Adrenal gland (tissue), 12 donors: ENCODE measurements around the gene QSER1. TPM values are rescaled to one million over a fixed set of nuclear protein-coding genes. Genes with fewer than 3 reads are reported as not detected.
"Not testable (repeated sequence)": the region's sequence is repeated elsewhere in the genome, so short reads cannot be mapped to it uniquely, and the experiment has no call there.

ENCODE experiments used
- DNase-seq, 7 donors: peaks; one replicate each; pipeline ENCODE4 v3.0.0-alpha.2; 2019 to 2020
- H3K27ac ChIP-seq, 5 donors: fragments of 200-600 bp; sonication (generic) in 4 of 5; 1 replicate in 3 of 5; 2 replicates in 2 of 5; pipeline versions ENCODE4 v1.5.1 to v1.8.0; 2016 to 2020; ENCODE audit warnings: mild to moderate bottlenecking in 1 of 5
- H3K27me3 ChIP-seq: fragments of 200-600 bp; 2 replicates; pipeline ENCODE4 v1.8.0; 2021
- H3K36me3 ChIP-seq, 2 donors: fragments of 200-600 bp; replicated peaks in 1 of 2; 1 replicate in 1 of 2; 2 replicates in 1 of 2; pipeline versions ENCODE4 v1.5.1 to v1.8.0; 2018 to 2022
- H3K4me1 ChIP-seq, 2 donors: fragments of 200-600 bp; replicated peaks in 1 of 2; 1 replicate in 1 of 2; 2 replicates in 1 of 2; pipeline versions ENCODE4 v1.5.1 to v1.8.0; 2018 to 2021
- H3K4me3 ChIP-seq, 4 donors: fragments of 200-600 bp; sonication (generic) in 3 of 4; one replicate each; pipeline ENCODE4 v1.5.1; 2016 to 2018
- H3K9me3 ChIP-seq, 3 donors: fragments of 200-600 bp; sonication (generic) in 1 of 3; replicated peaks in 1 of 3; 1 replicate in 2 of 3; 2 replicates in 1 of 3; pipeline versions ENCODE4 v1.5.1 to v1.8.0; 2016 to 2021
- POLR2A ChIP-seq, 2 donors: fragments of 450-650 bp; IDR thresholded peaks; one replicate each; pipeline ENCODE4 v1.6.1; 2017; ENCODE audit warnings: antibody characterized with exemption in 2 of 2, mild to moderate bottlenecking in 2 of 2, moderate library complexity in 1 of 2
- WGBS, 4 donors: extraction: QIAGEN DNeasy Blood & Tissue Kit in 2 of 4; methylation state at CpG; one replicate each; pipeline versions ENCODE4 v1.1.5 to v1.1.7; 2013 to 2017; 5-methylcytosine and 5-hydroxymethylcytosine counted together
- intact Hi-C, 2 donors: fragments of 100-400 bp; cut with DNase I; formaldehyde crosslinking; loops; one replicate each; pipeline versions ENCODE4 v1.14.1 to v1.15.0; 2022 to 2023
- polyA plus RNA-seq, 3 donors: library from polyadenylated mRNA; stranded (reverse); fragments of 200-250 nt in 2 of 3; fragments of 350-450 nt in 1 of 3; fragmentation: Illumina TruSeq in 1 of 3; extraction: RNeasy Lipid Tissue Mini Kit (QIAGEN cat#74804) in 1 of 3; gene quantifications; one replicate each; pipeline ENCODE4 v1.2.3, GENCODE V29; 2013 to 2014
- total RNA-seq, 9 donors: library from RNA; depleted of rRNA in 4 of 9; stranded (reverse); fragments of >200 nt in 4 of 9; fragments of 120-200 nt in 1 of 9; fragmentation: NEBNext Ultra II Directional in 1 of 9; extraction: Animal tissue kit (Norgen Biotek cat#: 25700) in 1 of 9; gene quantifications; one replicate each; pipeline versions ENCODE4 v1.1.0 to v1.2.4, GENCODE V29; 2013 to 2023
- TF ChIP-seq, protein P1 (sequence below), 6 experiments: fragments of 450-650 bp in 4 of 6; fragments of 200-600 bp in 2 of 6; sonication (generic) in 1 of 6; IDR thresholded peaks; 1 replicate in 5 of 6; 2 replicates in 1 of 6; pipeline versions ENCODE4 v1.5.1 to v1.8.0; 2016 to 2021; ENCODE audit warnings: antibody characterized with exemption in 6 of 6, mild to moderate bottlenecking in 2 of 6, moderate library complexity in 1 of 6
- donor health status: healthy with polysubstance abuse.
- donor health status: Bipolar disorder and iron deficiency.
- donor health status: DM: yes; HTN: yes; CAD: no.
- donor health status: DM: no; HTN: no; CAD: no.
- donor health status: DM: no; HTN: no; CAD: no.
- donor health status: DM: yes; HTN: yes; CAD: no.

Gene QSER1
- total and polyA plus RNA-seq, 12 donors: 2.4 to 27.2 (median 18.9) TPM

- TF ChIP-seq, protein P1, sequence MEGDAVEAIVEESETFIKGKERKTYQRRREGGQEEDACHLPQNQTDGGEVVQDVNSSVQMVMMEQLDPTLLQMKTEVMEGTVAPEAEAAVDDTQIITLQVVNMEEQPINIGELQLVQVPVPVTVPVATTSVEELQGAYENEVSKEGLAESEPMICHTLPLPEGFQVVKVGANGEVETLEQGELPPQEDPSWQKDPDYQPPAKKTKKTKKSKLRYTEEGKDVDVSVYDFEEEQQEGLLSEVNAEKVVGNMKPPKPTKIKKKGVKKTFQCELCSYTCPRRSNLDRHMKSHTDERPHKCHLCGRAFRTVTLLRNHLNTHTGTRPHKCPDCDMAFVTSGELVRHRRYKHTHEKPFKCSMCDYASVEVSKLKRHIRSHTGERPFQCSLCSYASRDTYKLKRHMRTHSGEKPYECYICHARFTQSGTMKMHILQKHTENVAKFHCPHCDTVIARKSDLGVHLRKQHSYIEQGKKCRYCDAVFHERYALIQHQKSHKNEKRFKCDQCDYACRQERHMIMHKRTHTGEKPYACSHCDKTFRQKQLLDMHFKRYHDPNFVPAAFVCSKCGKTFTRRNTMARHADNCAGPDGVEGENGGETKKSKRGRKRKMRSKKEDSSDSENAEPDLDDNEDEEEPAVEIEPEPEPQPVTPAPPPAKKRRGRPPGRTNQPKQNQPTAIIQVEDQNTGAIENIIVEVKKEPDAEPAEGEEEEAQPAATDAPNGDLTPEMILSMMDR (IDR thresholded peaks at IDR 0.05): no peak
- no peak for TF ChIP-seq POLR2A (IDR thresholded peaks at IDR 0.05)
Observed at GRCh38 chr11:32861850-32862577, 30.6 kb upstream of the QSER1 start.

GRCh38 chr11:32864555-32864954, 28.1 kb upstream of the QSER1 start:
- TF ChIP-seq POLR2A (IDR thresholded peaks at IDR 0.05): no peak
- TF ChIP-seq, protein P1 (IDR thresholded peaks at IDR 0.05): no peak
- H3K27me3 ChIP-seq: no peaks in the 10 kb centered on the region
- no peaks in the 10 kb centered on the region for H3K4me1 ChIP-seq
- no peak overlapping the region for H3K27ac ChIP-seq
- no peak for DNase-seq
- no peaks in the 10 kb centered on the region for H3K9me3 ChIP-seq
- H3K36me3 ChIP-seq: no peaks in the 10 kb centered on the region
- intact Hi-C loops: no loop called here
- no peak overlapping the region for H3K4me3 ChIP-seq

More at GRCh38 chr11:32861850-32862577, 30.6 kb upstream of the QSER1 start:
- Histone ChIP-seq H3K27ac (no peak overlapping the region), H3K27me3 (no peaks in the 10 kb centered on the region), H3K4me1 (no peaks in the 10 kb centered on the region), H3K4me3 (no peak overlapping the region), H3K36me3 (no peaks in the 10 kb centered on the region), H3K9me3 (no peaks in the 10 kb centered on the region)
- intact Hi-C loops: no loop called here
- 73 to 83% (median 76%) methylated on average over 3 of the region's 3 CpGs for WGBS, 4 donors
- no peak for DNase-seq

DNA sequence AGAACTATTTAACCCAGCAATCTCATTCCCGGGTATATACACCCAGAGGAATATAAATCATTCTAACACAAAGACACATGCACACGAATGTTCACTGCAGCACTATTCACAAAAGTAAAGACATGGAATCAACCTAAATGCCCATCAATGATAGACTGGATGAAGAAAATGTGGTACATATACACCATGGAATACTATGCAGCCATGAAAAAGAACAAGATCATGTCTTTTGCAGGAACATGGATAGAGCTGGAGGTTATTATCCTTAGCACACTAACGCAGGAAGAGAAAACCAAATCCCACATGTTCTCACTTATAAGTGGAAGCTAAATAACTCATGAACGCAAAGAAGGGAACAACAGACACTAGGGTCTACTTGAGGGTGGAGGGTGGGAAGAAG, 23.9 kb upstream of the QSER1 start:
- H3K4me3 ChIP-seq: not testable (repeated sequence)

DNA sequence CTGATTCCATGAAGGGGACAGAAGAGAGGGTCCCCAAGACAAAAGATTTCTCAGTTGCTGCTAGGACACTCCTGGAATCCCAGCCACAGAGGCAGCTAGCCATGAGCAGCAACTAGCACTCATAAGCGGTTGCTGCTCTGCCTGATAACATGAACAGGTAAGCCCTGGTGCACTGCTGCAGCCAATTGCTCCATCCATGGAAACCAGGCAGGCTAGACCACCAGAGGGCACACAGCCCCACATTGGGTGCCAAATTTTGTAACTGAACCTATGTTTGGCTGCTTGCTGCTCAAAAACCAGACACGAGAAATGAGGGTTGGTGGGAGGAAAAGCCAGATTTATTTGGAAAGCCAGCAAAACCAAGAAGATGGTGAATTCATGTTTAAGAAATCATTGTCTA, 21.9 kb upstream of the QSER1 start:
- H3K4me3 ChIP-seq: no peak overlapping the region
- TF ChIP-seq POLR2A (IDR thresholded peaks at IDR 0.05): no peak
- TF ChIP-seq, protein P1 (IDR thresholded peaks at IDR 0.05): peak in 2 of 6 experiments; percentile 7 to 24
- intact Hi-C loops: no loop called here
- H3K9me3 ChIP-seq: no peaks in the 10 kb centered on the region
- no peaks in the 10 kb centered on the region for H3K36me3 ChIP-seq
- 42 to 61% (median 59%) methylated on average over 2 of the region's 2 CpGs for WGBS, 4 donors
- H3K27ac ChIP-seq: no peak overlapping the region
- no peaks in the 10 kb centered on the region for H3K4me1 ChIP-seq
- DNase-seq: no peak
- H3K27me3 ChIP-seq: no peaks in the 10 kb centered on the region

More for the DNA sequence above, 23.9 kb upstream of the QSER1 start:
- H3K36me3 ChIP-seq, H3K27me3 ChIP-seq, H3K27ac ChIP-seq, H3K9me3 ChIP-seq, H3K4me1 ChIP-seq, DNase-seq, intact Hi-C loops: not testable (repeated sequence)
- 58 to 76% (median 67%) methylated on average over 4 of the region's 4 CpGs for WGBS, 4 donors

DNA sequence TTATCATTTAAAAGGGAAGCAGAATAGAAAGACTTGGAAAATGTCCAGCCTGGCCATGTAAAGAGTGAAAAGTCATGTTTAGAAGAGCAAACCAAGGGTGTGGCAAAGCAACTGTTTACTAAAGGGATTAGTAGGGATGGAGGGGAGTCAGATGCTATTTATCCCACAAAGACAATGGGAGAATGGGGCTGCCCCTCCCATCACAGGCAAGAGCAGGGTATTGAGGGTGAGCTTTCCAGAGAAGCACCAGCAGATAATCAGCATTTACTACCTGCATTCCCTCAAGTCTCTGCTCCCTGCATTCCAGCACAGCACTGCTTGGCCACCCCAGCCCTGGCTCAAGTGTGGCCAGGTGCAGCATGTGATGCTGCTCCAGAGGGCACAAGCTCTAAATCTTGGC, 18.5 kb upstream of the QSER1 start:
- no peak overlapping the region for H3K27ac ChIP-seq
- intact Hi-C loops: no loop called here
- no peak overlapping the region for H3K4me3 ChIP-seq
- no peak for TF ChIP-seq POLR2A (IDR thresholded peaks at IDR 0.05)
- TF ChIP-seq, protein P1 (IDR thresholded peaks at IDR 0.05): no peak
- no peaks in the 10 kb centered on the region for H3K36me3 ChIP-seq
- H3K4me1 ChIP-seq: no peaks in the 10 kb centered on the region
- no peak for DNase-seq
- no peaks in the 10 kb centered on the region for H3K9me3 ChIP-seq
- H3K27me3 ChIP-seq: no peaks in the 10 kb centered on the region
